Neural progenitor cell (in vitro differentiated cells): ENCODE results near the gene NCR2.

Source experiments
- CTCF ChIP-seq: fragments of 200-600 bp; sonication (generic); IDR thresholded peaks from 2 replicates; pipeline ENCODE4 v1.5.1; 2017; ENCODE audit warnings: antibody characterized with exemption, mild to moderate bottlenecking
- EZH2 ChIP-seq: fragments of 200-600 bp; sonication (generic); IDR thresholded peaks from 2 replicates; pipeline ENCODE4 v1.6.1; 2017; ENCODE audit warnings: antibody characterized with exemption, mild to moderate bottlenecking, moderate library complexity
- EZH2phosphoT487 ChIP-seq: fragments of 200-600 bp; sonication (generic); IDR thresholded peaks from 2 replicates; pipeline ENCODE4 v1.6.1; 2017; ENCODE audit warnings: antibody characterized with exemption

- TF ChIP-seq CTCF (no peak), EZH2 (no peak), EZH2phosphoT487 (no peak)
These were observed 20.2 kb upstream of the NCR2 start for GRCh38 chr6:41315203-41315602.
